ENCODE measurements around the gene TREX2. TPM values are rescaled to one million over a fixed set of nuclear protein-coding genes. Genes with fewer than 3 reads are reported as not detected.
A peak's percentile ranks its signal among the peaks of the same experiment; 100 is the strongest.

Gene TREX2
- total RNA-seq, 1 donor from 2014 or later = 0.80 TPM

DNA sequence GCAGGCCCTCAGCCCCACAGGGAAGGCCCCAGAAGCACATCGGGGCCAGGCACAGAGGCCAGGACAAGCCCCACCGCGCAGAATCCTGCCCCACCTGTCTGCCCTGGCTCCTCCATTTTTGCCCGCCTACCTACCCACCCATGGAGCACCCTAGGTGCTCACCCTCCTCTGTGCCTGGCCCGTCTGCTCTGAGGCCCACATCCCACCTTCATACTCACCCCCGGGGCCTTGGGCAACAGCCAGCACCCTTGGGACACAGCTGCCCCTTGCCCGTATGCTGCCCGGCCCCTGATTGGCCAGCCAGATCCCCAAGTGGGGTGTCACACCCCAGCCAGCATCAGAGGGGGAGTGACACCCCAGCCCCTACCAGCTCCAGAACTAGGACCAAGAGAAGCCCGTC, 10.8 kb upstream of the TREX2 start:
- no peak overlapping the region for H3K27ac Mint-ChIP-seq (ENCODE audit: unreplicated experiment)
- H3K36me3 Mint-ChIP-seq (ENCODE audit: low read depth) = peaks cover 3% of the 10 kb centered on the region
- no peaks in the 10 kb centered on the region for H3K27me3 Mint-ChIP-seq (ENCODE audit: low read depth)
- TF ChIP-seq, protein P1, sequence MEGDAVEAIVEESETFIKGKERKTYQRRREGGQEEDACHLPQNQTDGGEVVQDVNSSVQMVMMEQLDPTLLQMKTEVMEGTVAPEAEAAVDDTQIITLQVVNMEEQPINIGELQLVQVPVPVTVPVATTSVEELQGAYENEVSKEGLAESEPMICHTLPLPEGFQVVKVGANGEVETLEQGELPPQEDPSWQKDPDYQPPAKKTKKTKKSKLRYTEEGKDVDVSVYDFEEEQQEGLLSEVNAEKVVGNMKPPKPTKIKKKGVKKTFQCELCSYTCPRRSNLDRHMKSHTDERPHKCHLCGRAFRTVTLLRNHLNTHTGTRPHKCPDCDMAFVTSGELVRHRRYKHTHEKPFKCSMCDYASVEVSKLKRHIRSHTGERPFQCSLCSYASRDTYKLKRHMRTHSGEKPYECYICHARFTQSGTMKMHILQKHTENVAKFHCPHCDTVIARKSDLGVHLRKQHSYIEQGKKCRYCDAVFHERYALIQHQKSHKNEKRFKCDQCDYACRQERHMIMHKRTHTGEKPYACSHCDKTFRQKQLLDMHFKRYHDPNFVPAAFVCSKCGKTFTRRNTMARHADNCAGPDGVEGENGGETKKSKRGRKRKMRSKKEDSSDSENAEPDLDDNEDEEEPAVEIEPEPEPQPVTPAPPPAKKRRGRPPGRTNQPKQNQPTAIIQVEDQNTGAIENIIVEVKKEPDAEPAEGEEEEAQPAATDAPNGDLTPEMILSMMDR (IDR thresholded peaks at IDR 0.05) = no peak
- H3K4me3 Mint-ChIP-seq (ENCODE audit: unreplicated experiment) = no peak overlapping the region
- peak; percentile 87 for DNase-seq (ENCODE audit: low spot score)
- peaks cover 12% of the 10 kb centered on the region for H3K4me1 Mint-ChIP-seq (ENCODE audit: low read depth)
- peaks cover 5% of the 10 kb centered on the region for H3K9me3 Mint-ChIP-seq (ENCODE audit: low read depth)

DNA sequence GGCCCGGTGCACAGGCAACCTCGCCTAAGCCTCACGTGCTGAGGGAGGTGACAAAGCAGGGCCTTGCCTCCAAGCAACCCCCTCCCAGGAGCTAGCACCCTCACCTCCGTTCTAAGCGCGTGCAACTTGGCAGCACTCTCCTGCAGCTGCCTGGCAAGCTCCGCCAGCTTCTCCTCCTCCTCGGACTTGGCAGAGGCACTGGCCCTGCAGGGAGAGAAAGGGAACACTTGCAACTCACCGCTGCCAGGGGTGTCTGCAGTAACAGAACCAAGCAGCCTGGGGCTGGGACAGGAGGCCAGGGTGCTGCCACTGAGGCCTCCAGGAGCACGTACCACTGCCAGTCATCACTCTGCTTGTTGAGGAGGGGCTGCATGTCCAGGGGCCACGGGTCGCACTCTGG, 10.3 kb upstream of the TREX2 start:
- peak; percentile 73 for DNase-seq (ENCODE audit: low spot score)
- TF ChIP-seq, protein P1 (IDR thresholded peaks at IDR 0.05) = no peak
- Mint-ChIP-seq H3K36me3 (ENCODE audit: low read depth) (peaks cover 2% of the 10 kb centered on the region), H3K27me3 (ENCODE audit: low read depth) (no peaks in the 10 kb centered on the region), H3K9me3 (ENCODE audit: low read depth) (peaks cover 2% of the 10 kb centered on the region), H3K27ac (ENCODE audit: unreplicated experiment) (no peak overlapping the region), H3K4me3 (ENCODE audit: unreplicated experiment) (no peak overlapping the region), H3K4me1 (ENCODE audit: low read depth) (peaks cover 12% of the 10 kb centered on the region)

- Mint-ChIP-seq H3K36me3 (ENCODE audit: low read depth) (peaks cover 2% of the 10 kb centered on the region), H3K4me1 (ENCODE audit: low read depth) (peaks cover 7% of the 10 kb centered on the region), H3K27me3 (ENCODE audit: low read depth) (no peaks in the 10 kb centered on the region), H3K4me3 (ENCODE audit: unreplicated experiment) (no peak overlapping the region), H3K9me3 (ENCODE audit: low read depth) (peaks cover 2% of the 10 kb centered on the region), H3K27ac (ENCODE audit: unreplicated experiment) (no peak overlapping the region)
- DNase-seq (ENCODE audit: low spot score) = peak; percentile 77
- TF ChIP-seq, protein P1 (IDR thresholded peaks at IDR 0.05) = no peak
These were observed 9.7 kb upstream of the TREX2 start for GRCh38 chrX:153455571-153455970.

DNA sequence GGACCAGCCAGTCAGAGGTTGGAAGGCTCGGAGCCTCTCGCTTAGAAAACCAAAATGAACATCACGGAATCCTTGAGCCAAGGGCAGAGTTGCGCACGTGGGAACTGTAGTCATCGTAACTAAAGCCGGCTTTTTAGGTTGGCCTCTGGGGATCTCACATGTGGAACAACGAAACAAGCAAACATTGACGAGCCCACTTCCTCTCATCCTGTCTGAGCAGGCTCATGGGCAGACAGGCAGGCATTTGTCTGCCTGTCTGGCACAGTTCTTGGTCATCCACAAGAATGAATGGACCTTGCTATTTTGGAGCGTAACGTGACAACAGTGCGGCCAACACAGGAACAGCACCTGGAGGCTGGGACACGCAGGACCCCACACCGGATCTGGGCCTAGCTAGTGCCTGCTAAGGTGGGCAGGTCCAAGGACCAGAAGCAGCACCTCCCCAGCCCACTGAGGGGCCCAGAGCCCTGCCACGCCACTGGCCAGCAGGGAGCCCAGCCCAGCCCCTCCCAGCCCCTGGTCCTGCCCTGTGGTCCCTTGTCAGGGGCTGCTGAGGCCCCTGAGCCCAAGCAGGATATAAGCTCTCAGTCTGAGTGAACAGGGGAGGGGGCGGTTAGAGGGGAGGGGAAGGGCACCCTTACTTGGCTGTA, 9.2 kb upstream of the TREX2 start:
- Mint-ChIP-seq H3K27me3 (ENCODE audit: low read depth) (no peaks in the 10 kb centered on the region), H3K4me1 (ENCODE audit: low read depth) (peaks cover 3% of the 10 kb centered on the region), H3K4me3 (ENCODE audit: unreplicated experiment) (no peak overlapping the region), H3K9me3 (ENCODE audit: low read depth) (peaks cover 2% of the 10 kb centered on the region), H3K27ac (ENCODE audit: unreplicated experiment) (peak overlapping the region; percentile 14), H3K36me3 (ENCODE audit: low read depth) (no peaks in the 10 kb centered on the region)
- peak; percentile 83 for DNase-seq (ENCODE audit: low spot score)
- TF ChIP-seq, protein P1 (IDR thresholded peaks at IDR 0.05) = no peak

- H3K9me3 Mint-ChIP-seq (ENCODE audit: low read depth) = no peaks in the 10 kb centered on the region
- no peak overlapping the region for H3K4me3 Mint-ChIP-seq (ENCODE audit: unreplicated experiment)
- no peaks in the 10 kb centered on the region for H3K27me3 Mint-ChIP-seq (ENCODE audit: low read depth)
- no peak overlapping the region for H3K27ac Mint-ChIP-seq (ENCODE audit: unreplicated experiment)
- TF ChIP-seq, protein P1 (IDR thresholded peaks at IDR 0.05) = no peak
- H3K36me3 Mint-ChIP-seq (ENCODE audit: low read depth) = no peaks in the 10 kb centered on the region
- H3K4me1 Mint-ChIP-seq (ENCODE audit: low read depth) = no peaks in the 10 kb centered on the region
- peak; percentile 81 for DNase-seq (ENCODE audit: low spot score)
These were observed 5.1 kb upstream of the TREX2 start for GRCh38 chrX:153450949-153451277.
